HL-60 (cell line): ENCODE measurements around the gene GP1BB.

Experiments used
- DNase-seq, 2 experiments: peaks; one replicate each; pipeline ENCODE4 v3.0.0-alpha.2; 2010 to 2020; ENCODE audit warnings: low read depth in 1 of 2, low spot score in 1 of 2
- H3K27ac ChIP-seq: fragments of 250-450 bp; sonication (Bioruptor Pico); replicated peaks from 2 replicates; pipeline ENCODE4 v1.5.1; 2020; ENCODE audit warnings: mild to moderate bottlenecking, moderate library complexity
- H3K27me3 ChIP-seq: fragments of 250-450 bp; sonication (Bioruptor Pico); 2 replicates; pipeline ENCODE4 v1.5.1; 2021; ENCODE audit warnings: mild to moderate bottlenecking, moderate library complexity; ENCODE audit not compliant: insufficient read depth, poor library complexity, severe bottlenecking
- H3K4me3 ChIP-seq: replicated peaks from 2 replicates; pipeline ENCODE4 v1.5.1; 2011; ENCODE audit warnings: mild to moderate bottlenecking, control low read depth, low read length; ENCODE audit not compliant: insufficient read depth
- CTCF ChIP-seq: IDR thresholded peaks from one replicate; pipeline ENCODE4 v1.5.1; 2011; ENCODE audit warnings: low read length, control low read depth, inconsistent platforms; ENCODE audit not compliant: insufficient read depth
- GABPA ChIP-seq: IDR thresholded peaks from 2 replicates; pipeline ENCODE4 v1.6.1; 2012; ENCODE audit warnings: low read depth
- POLR2AphosphoS5 ChIP-seq: IDR thresholded peaks from 2 replicates; pipeline ENCODE4 v1.6.1; 2012; ENCODE audit warnings: low read depth
- REST ChIP-seq: IDR thresholded peaks from 2 replicates; pipeline ENCODE4 v1.6.1; 2012; ENCODE audit warnings: low read depth; ENCODE audit not compliant: insufficient replicate concordance
- SPI1 ChIP-seq: IDR thresholded peaks from 2 replicates; pipeline ENCODE4 v1.6.1; 2012; ENCODE audit warnings: low read depth, mild to moderate bottlenecking, borderline replicate concordance

GP1BB gene

GRCh38 chr22:19719050-19719482, 4.3 kb upstream of the GP1BB start:
- peaks cover 10% of the 10 kb centered on the region for H3K27me3 ChIP-seq
- no peak overlapping the region for H3K27ac ChIP-seq
- DNase-seq = no peak
- no peak overlapping the region for H3K4me3 ChIP-seq
- no peak for TF ChIP-seq POLR2AphosphoS5
- no peak for TF ChIP-seq GABPA
- TF ChIP-seq SPI1 = no peak
- no peak for TF ChIP-seq REST

DNA sequence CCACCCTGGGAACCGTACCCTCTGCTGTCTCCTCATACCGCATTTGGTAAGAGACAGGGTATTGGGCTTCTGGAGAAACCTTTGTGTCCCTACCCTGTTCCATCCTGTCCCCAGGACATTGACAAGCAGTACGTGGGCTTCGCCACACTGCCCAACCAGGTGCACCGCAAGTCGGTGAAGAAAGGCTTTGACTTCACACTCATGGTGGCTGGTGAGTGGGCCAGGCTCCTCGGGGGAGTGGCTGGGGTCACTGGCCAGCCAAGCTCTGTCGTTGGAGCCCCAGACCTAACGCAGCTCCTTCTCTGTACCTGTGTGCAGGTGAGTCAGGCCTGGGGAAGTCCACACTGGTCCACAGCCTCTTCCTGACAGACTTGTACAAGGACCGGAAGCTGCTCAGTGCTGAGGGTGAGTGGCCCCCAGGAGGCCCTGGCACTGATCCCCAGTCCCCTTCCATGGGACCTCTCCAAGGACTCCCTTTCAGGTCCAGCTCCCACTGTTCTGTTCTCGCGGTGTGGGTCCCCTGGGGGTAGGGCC, 3.8 kb upstream of the GP1BB start:
- TF ChIP-seq SPI1 = no peak
- no peak for TF ChIP-seq GABPA
- Histone ChIP-seq H3K27ac (no peak overlapping the region), H3K4me3 (no peak overlapping the region), H3K27me3 (peaks cover 12% of the 10 kb centered on the region)
- no peak for DNase-seq

GRCh38 chr22:19720150-19720827, 3.0 kb upstream of the GP1BB start:
- DNase-seq = no peak
- TF ChIP-seq SPI1 (no peak), REST (no peak), POLR2AphosphoS5 (no peak), GABPA (no peak), CTCF (no peak)
- Histone ChIP-seq H3K27me3 (peaks cover 16% of the 10 kb centered on the region), H3K27ac (no peak overlapping the region), H3K4me3 (no peak overlapping the region)

DNA sequence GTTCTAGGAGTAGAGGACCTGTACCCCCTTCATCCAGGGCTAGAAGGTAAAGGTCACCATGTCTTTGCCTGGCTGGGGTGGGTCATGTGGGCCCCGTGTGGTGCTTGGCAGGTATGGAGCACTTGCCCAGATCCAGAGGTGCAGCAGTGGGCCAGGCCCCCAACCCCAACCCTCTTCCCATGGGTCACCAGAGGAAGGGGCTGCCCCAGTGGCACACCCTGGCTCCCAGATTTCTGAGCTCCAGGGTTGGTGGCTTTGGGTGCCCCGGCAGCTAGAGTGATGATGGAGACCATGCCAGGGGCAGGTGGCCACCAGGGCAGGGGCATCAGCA, 2.4 kb upstream of the GP1BB start:
- Histone ChIP-seq H3K27me3 (peaks cover 16% of the 10 kb centered on the region), H3K4me3 (no peak overlapping the region), H3K27ac (no peak overlapping the region)
- no peak for TF ChIP-seq CTCF
- no peak for TF ChIP-seq SPI1
- TF ChIP-seq REST = no peak
- TF ChIP-seq POLR2AphosphoS5 = no peak
- TF ChIP-seq GABPA = no peak
- DNase-seq = no peak
